Neuronal stem cell (in vitro differentiated cells): ENCODE data around the gene MSANTD7.
"Not testable (repeated sequence)": the region's sequence is repeated elsewhere in the genome, so short reads cannot be mapped to it uniquely, and the experiment has no call there.

Source experiments
- DNase-seq: peaks from one replicate; pipeline ENCODE4 v3.0.0-alpha.2; 2013; ENCODE audit warnings: low spot score
- H2AFZ ChIP-seq: one replicate; pipeline ENCODE4 v1.6.1; 2013; ENCODE audit warnings: mild to moderate bottlenecking, low read length, inconsistent platforms
- H2AK5ac ChIP-seq: 2 replicates; pipeline ENCODE4 v1.6.1; 2013; ENCODE audit warnings: low read depth, mild to moderate bottlenecking, inconsistent platforms, low read length, moderate library complexity, mixed read lengths
- H2BK120ac ChIP-seq: 2 replicates; pipeline ENCODE4 v1.6.1; 2013; ENCODE audit warnings: low read depth, mild to moderate bottlenecking, inconsistent platforms, low read length, moderate library complexity, mixed read lengths
- H2BK12ac ChIP-seq: one replicate; pipeline ENCODE4 v1.6.1; 2013; ENCODE audit warnings: low read length, inconsistent platforms
- H2BK15ac ChIP-seq: 2 replicates; pipeline ENCODE4 v1.6.1; 2013; ENCODE audit warnings: mild to moderate bottlenecking, low read length, inconsistent platforms, mixed read lengths
- H2BK5ac ChIP-seq: one replicate; pipeline ENCODE4 v1.6.1; 2013; ENCODE audit warnings: inconsistent platforms, mild to moderate bottlenecking, low read length, moderate library complexity
- H3K14ac ChIP-seq: one replicate; pipeline ENCODE4 v1.6.1; 2013; ENCODE audit warnings: low read length, inconsistent platforms
- H3K18ac ChIP-seq: 2 replicates; pipeline ENCODE4 v1.6.1; 2013; ENCODE audit warnings: low read length, inconsistent platforms
- H3K23ac ChIP-seq: 2 replicates; pipeline ENCODE4 v1.6.1; 2013; ENCODE audit warnings: low read depth, mild to moderate bottlenecking, mixed read lengths, low read length, inconsistent platforms; ENCODE audit not compliant: poor library complexity
- H3K27ac ChIP-seq: replicated peaks from 3 replicates; pipeline ENCODE4 v1.5.1; 2013; ENCODE audit warnings: low read length, inconsistent platforms
- H3K27me3 ChIP-seq, 3 experiments: 2 replicates each; pipeline ENCODE4 v1.6.1; 2013; ENCODE audit warnings: low read length in 3 of 3, mild to moderate bottlenecking in 2 of 3, inconsistent platforms in 1 of 3, low read depth in 1 of 3, mixed read lengths in 1 of 3, moderate library complexity in 1 of 3; ENCODE audit not compliant: control insufficient read depth in 3 of 3, insufficient read depth in 3 of 3
- H3K36me3 ChIP-seq, 2 donors: replicated peaks in 1 of 2; 2 replicates each; pipeline ENCODE4 v1.6.1; 2013; ENCODE audit warnings: low read length in 2 of 2; ENCODE audit not compliant: control insufficient read depth in 2 of 2, insufficient read depth in 2 of 2
- H3K4ac ChIP-seq: 2 replicates; pipeline ENCODE4 v1.6.1; 2013; ENCODE audit warnings: inconsistent platforms, mild to moderate bottlenecking, low read length, moderate library complexity
- H3K4me1 ChIP-seq, 2 donors: 1 replicate in 1 of 2; 2 replicates in 1 of 2; pipeline ENCODE4 v1.6.1; 2013; ENCODE audit warnings: low read length in 2 of 2, low read depth in 1 of 2; ENCODE audit not compliant: control insufficient read depth in 2 of 2, insufficient read depth in 1 of 2
- H3K4me2 ChIP-seq: one replicate; pipeline ENCODE4 v1.6.1; 2013; ENCODE audit warnings: mild to moderate bottlenecking, low read length, inconsistent platforms; ENCODE audit not compliant: insufficient read depth, poor library complexity, severe bottlenecking
- H3K4me3 ChIP-seq, 2 donors: 2 replicates each; pipeline ENCODE4 v1.5.1; 2013; ENCODE audit warnings: low read length in 2 of 2, mild to moderate bottlenecking in 2 of 2, inconsistent platforms in 1 of 2, moderate library complexity in 1 of 2
- H3K79me1 ChIP-seq: one replicate; pipeline ENCODE4 v1.6.1; 2013; ENCODE audit warnings: low read depth, mild to moderate bottlenecking, inconsistent platforms, low read length, moderate library complexity
- H3K9ac ChIP-seq: one replicate; pipeline ENCODE4 v1.6.1; 2013; ENCODE audit warnings: mild to moderate bottlenecking, low read depth, low read length, inconsistent platforms; ENCODE audit not compliant: poor library complexity
- H3K9me3 ChIP-seq, 2 donors: replicated peaks in 1 of 2; 2 replicates each; pipeline versions ENCODE3 to v1.6.1; 2013; ENCODE audit warnings: low read length in 2 of 2, mild to moderate bottlenecking in 2 of 2, inconsistent platforms in 1 of 2, low read depth in 1 of 2, mixed read lengths in 1 of 2, moderate library complexity in 1 of 2; ENCODE audit not compliant: control insufficient read depth in 2 of 2, insufficient read depth in 1 of 2
- H4K8ac ChIP-seq: one replicate; pipeline ENCODE4 v1.6.1; 2013; ENCODE audit warnings: low read depth, mild to moderate bottlenecking, inconsistent platforms, low read length, moderate library complexity
- H4K91ac ChIP-seq: one replicate; pipeline ENCODE4 v1.6.1; 2013; ENCODE audit warnings: low read length, low read depth, mild to moderate bottlenecking, inconsistent platforms; ENCODE audit not compliant: poor library complexity
- WGBS, 2 donors: extraction: QIAGEN DNeasy Blood & Tissue Kit; methylation state at CpG; one replicate each; pipeline ENCODE4 v1.1.7; 2013; ENCODE audit warnings: missing lambda C conversion rate in 2 of 2, mixed read lengths in 1 of 2; ENCODE audit not compliant: insufficient read length in 2 of 2, insufficient replicate concordance in 1 of 2; ENCODE audit errors: extremely low coverage in 2 of 2; 5-methylcytosine and 5-hydroxymethylcytosine counted together

The MSANTD7 gene

GRCh38 chr10:14815681-14816080 is 22.4 kb upstream of the MSANTD7 start:
- H2BK5ac ChIP-seq = no peak overlapping the region
- H2BK15ac ChIP-seq = no peak overlapping the region
- H3K9ac ChIP-seq = no peak overlapping the region
- no peak overlapping the region for H3K18ac ChIP-seq
- no peaks in the 10 kb centered on the region for H3K36me3 ChIP-seq
- H3K23ac ChIP-seq = no peak overlapping the region
- H3K4me2 ChIP-seq = no peak overlapping the region
- H3K27me3 ChIP-seq = no peaks in the 10 kb centered on the region
- H3K14ac ChIP-seq = no peak overlapping the region
- H3K27ac ChIP-seq = no peak overlapping the region
- H3K9me3 ChIP-seq = no peaks in the 10 kb centered on the region
- H3K79me1 ChIP-seq = no peaks in the 10 kb centered on the region
- WGBS, 2 donors = no CpG with 5 or more reads among the region's 6 CpGs
- H4K91ac ChIP-seq = no peak overlapping the region
- H3K4me3 ChIP-seq = no peak overlapping the region
- H2AFZ ChIP-seq = peak overlapping the region; percentile 1
- no peak overlapping the region for H4K8ac ChIP-seq
- no peak overlapping the region for H2BK120ac ChIP-seq
- no peak overlapping the region for H3K4ac ChIP-seq
- DNase-seq = no peak
- H2AK5ac ChIP-seq = no peak overlapping the region
- H2BK12ac ChIP-seq = no peak overlapping the region
- no peaks in the 10 kb centered on the region for H3K4me1 ChIP-seq

- H3K18ac ChIP-seq, H2BK12ac ChIP-seq, H2AK5ac ChIP-seq, H2BK120ac ChIP-seq, H2AFZ ChIP-seq, H3K27me3 ChIP-seq, H3K4me2 ChIP-seq, H3K79me1 ChIP-seq, H3K4me1 ChIP-seq, H3K27ac ChIP-seq, H3K23ac ChIP-seq, H2BK5ac ChIP-seq, H3K14ac ChIP-seq, H3K4ac ChIP-seq, H2BK15ac ChIP-seq, H3K9me3 ChIP-seq, H4K91ac ChIP-seq, H3K4me3 ChIP-seq, H4K8ac ChIP-seq, DNase-seq, H3K36me3 ChIP-seq, H3K9ac ChIP-seq: not testable (repeated sequence)
- WGBS, 2 donors = no CpG with 5 or more reads among the region's 7 CpGs
Measured at GRCh38 chr10:14816717-14817116, 21.4 kb upstream of the MSANTD7 start.

GRCh38 chr10:14820010-14820774 is 17.9 kb upstream of the MSANTD7 start:
- Histone ChIP-seq H3K27ac (no peak overlapping the region), H3K4me3 (no peak overlapping the region)

GRCh38 chr10:14820775-14821154 is 17.3 kb upstream of the MSANTD7 start:
- no peak overlapping the region for H3K18ac ChIP-seq
- H3K9ac ChIP-seq = no peak overlapping the region
- no peak overlapping the region for H3K27ac ChIP-seq
- H3K23ac ChIP-seq = no peak overlapping the region
- H2AFZ ChIP-seq = no peak overlapping the region
- H3K4me1 ChIP-seq = no peaks in the 10 kb centered on the region
- no peak overlapping the region for H3K4me2 ChIP-seq
- no peaks in the 10 kb centered on the region for H3K9me3 ChIP-seq
- H2BK12ac ChIP-seq = no peak overlapping the region
- no peak overlapping the region for H3K14ac ChIP-seq
- H3K4me3 ChIP-seq = no peak overlapping the region
- no peak for DNase-seq
- H4K91ac ChIP-seq = no peak overlapping the region
- no peak overlapping the region for H2AK5ac ChIP-seq
- no peak overlapping the region for H2BK120ac ChIP-seq
- H2BK15ac ChIP-seq = no peak overlapping the region
- no peak overlapping the region for H2BK5ac ChIP-seq
- no CpG with 5 or more reads among the region's 5 CpGs for WGBS, 2 donors
- H3K4ac ChIP-seq = no peak overlapping the region
- H3K27me3 ChIP-seq = no peaks in the 10 kb centered on the region
- H3K36me3 ChIP-seq = no peaks in the 10 kb centered on the region
- no peaks in the 10 kb centered on the region for H3K79me1 ChIP-seq
- H4K8ac ChIP-seq = no peak overlapping the region

More at GRCh38 chr10:14820010-14820774, 17.9 kb upstream of the MSANTD7 start:
- no CpG with 5 or more reads among the region's 10 CpGs for WGBS, 2 donors
- no peak for DNase-seq
- no peak overlapping the region for H2AFZ ChIP-seq
- H2AK5ac ChIP-seq = no peak overlapping the region
- no peak overlapping the region for H2BK120ac ChIP-seq
- no peak overlapping the region for H3K18ac ChIP-seq
- no peaks in the 10 kb centered on the region for H3K79me1 ChIP-seq
- H2BK5ac ChIP-seq = no peak overlapping the region
- no peak overlapping the region for H2BK12ac ChIP-seq
- no peaks in the 10 kb centered on the region for H3K9me3 ChIP-seq
- no peak overlapping the region for H3K4ac ChIP-seq
- no peak overlapping the region for H4K91ac ChIP-seq
- no peak overlapping the region for H3K14ac ChIP-seq
- no peak overlapping the region for H2BK15ac ChIP-seq
- no peak overlapping the region for H3K23ac ChIP-seq
- H4K8ac ChIP-seq = no peak overlapping the region
- no peak overlapping the region for H3K9ac ChIP-seq
- no peaks in the 10 kb centered on the region for H3K36me3 ChIP-seq
- no peaks in the 10 kb centered on the region for H3K4me1 ChIP-seq
- H3K4me2 ChIP-seq = no peak overlapping the region
- H3K27me3 ChIP-seq = no peaks in the 10 kb centered on the region
